Gastroesophageal sphincter (tissue), 3 donors: ENCODE measurements around the gene CTAG2.

Experiments used
- CTCF ChIP-seq, 4 experiments: fragments of 200-600 bp in 2 of 4; fragments of 450-650 bp in 2 of 4; sonication (generic) in 1 of 4; IDR thresholded peaks; one replicate each; pipeline ENCODE4 v1.5.1; 2017 to 2019; ENCODE audit warnings: antibody characterized with exemption in 4 of 4, mild to moderate bottlenecking in 2 of 4, moderate library complexity in 2 of 4
- EP300 ChIP-seq: sonication (generic); formaldehyde crosslinking; IDR thresholded peaks from one replicate; pipeline ENCODE4 v1.6.1; 2017; ENCODE audit warnings: antibody characterized with exemption, mild to moderate bottlenecking
- POLR2A ChIP-seq, 2 donors: fragments of 450-650 bp; IDR thresholded peaks; one replicate each; pipeline ENCODE4 v1.6.1; 2017; ENCODE audit warnings: antibody characterized with exemption in 2 of 2, mild to moderate bottlenecking in 2 of 2, moderate library complexity in 1 of 2
- POLR2AphosphoS5 ChIP-seq: sonication (generic); formaldehyde crosslinking; IDR thresholded peaks from one replicate; pipeline ENCODE4 v1.6.1; 2017; ENCODE audit warnings: antibody characterized with exemption

- no peak for TF ChIP-seq POLR2A (IDR thresholded peaks at IDR 0.05)
- TF ChIP-seq CTCF (IDR thresholded peaks at IDR 0.05): no peak
- peak; percentile 44 for TF ChIP-seq POLR2AphosphoS5
- no peak for TF ChIP-seq EP300
Measured at GRCh38 chrX:154603438-154604430, 49.6 kb downstream of the CTAG2 start.
